GM20431 (cell line): Measurements from ENCODE around the gene CFAP157.

ENCODE experiments used
- in situ Hi-C: fragments of 300-500 bp; cut with MseI, MboI; formaldehyde crosslinking; loops from one replicate; pipeline ENCODE4 v1.15.0; 2020; ENCODE audit warnings: low sequenced_read_pairs; ENCODE audit not compliant: unreplicated experiment

CFAP157 gene

GRCh38 chr9:127733614-127734013 is 26.8 kb downstream of the CFAP157 start:
- in situ Hi-C loops = no loop called here

- in situ Hi-C loops = no loop called here
Measured at GRCh38 chr9:127734247-127734746, 27.5 kb downstream of the CFAP157 start.

- in situ Hi-C loops = no loop called here
Measured at GRCh38 chr9:127734747-127735529, 28.1 kb downstream of the CFAP157 start, which contains the start of gene TOR2A. TSS of gene TOR2A (minus strand) at chr9:127735294. CDS start at chr9:127735270, 24 bp downstream.

GRCh38 chr9:127735530-127736185 is 28.9 kb downstream of the CFAP157 start:
- in situ Hi-C loops = no loop called here

GRCh38 chr9:127738666-127739065 is 31.9 kb downstream of the CFAP157 start:
- in situ Hi-C loops = no loop called here

GRCh38 chr9:127739614-127740330 is 33.0 kb downstream of the CFAP157 start:
- in situ Hi-C loops = no loop called here

- in situ Hi-C loops = no loop called here
Measured at GRCh38 chr9:127741831-127742434, 35.1 kb downstream of the CFAP157 start.

GRCh38 chr9:127742435-127743088 is 35.8 kb downstream of the CFAP157 start:
- in situ Hi-C loops = no loop called here

- in situ Hi-C loops = no loop called here
Measured at GRCh38 chr9:127744398-127745110, 37.8 kb downstream of the CFAP157 start.

GRCh38 chr9:127746959-127747569 is 40.3 kb downstream of the CFAP157 start:
- in situ Hi-C loops = no loop called here

GRCh38 chr9:127749090-127749787 is 42.5 kb downstream of the CFAP157 start:
- in situ Hi-C loops = no loop called here

GRCh38 chr9:127751269-127752054 is 44.7 kb downstream of the CFAP157 start:
- in situ Hi-C loops = no loop called here

- in situ Hi-C loops = no loop called here
Measured at GRCh38 chr9:127753148-127753547, 46.4 kb downstream of the CFAP157 start.

- in situ Hi-C loops = no loop called here
Measured at GRCh38 chr9:127753622-127754021, 46.8 kb downstream of the CFAP157 start.

GRCh38 chr9:127754099-127755060 is 47.6 kb downstream of the CFAP157 start:
- in situ Hi-C loops = no loop called here
